Ammon's horn (tissue), 1 donor: ENCODE results near the gene BANF1.

ENCODE experiments used
- DNase-seq: peaks from one replicate; pipeline ENCODE4 v3.0.0-alpha.2; 2016; ENCODE audit warnings: low spot score

The BANF1 gene

GRCh38 chr11:66001942-66002647, at the start of gene BANF1, which contains the start of gene EIF1AD:
TSS of gene BANF1 (plus strand) at chr11:66002503. CDS start at chr11:66003251, 748 bp downstream.
TSS of gene EIF1AD (minus strand) at chr11:66002157. CDS start at chr11:66000389, 1,768 bp downstream.
- DNase-seq, result peak; percentile 97

GRCh38 chr11:65953471-65953870, 48.8 kb upstream of the BANF1 start:
- no peak for DNase-seq

GRCh38 chr11:65954771-65955170, 47.5 kb upstream of the BANF1 start:
- no peak for DNase-seq

- DNase-seq, result no peak
Observed at GRCh38 chr11:65958291-65958690, 44.0 kb upstream of the BANF1 start.

- DNase-seq, result no peak
Observed at GRCh38 chr11:65958774-65959420, 43.4 kb upstream of the BANF1 start.

GRCh38 chr11:65960824-65961266, 41.5 kb upstream of the BANF1 start:
- no peak for DNase-seq

GRCh38 chr11:65961267-65962140, 40.8 kb upstream of the BANF1 start, which contains the start of gene SART1:
TSS of gene SART1 (plus strand) at chr11:65961734. CDS start at chr11:65961781, 47 bp downstream.
- DNase-seq, result peak; percentile 97

GRCh38 chr11:65962141-65962564, 40.1 kb upstream of the BANF1 start:
- no peak for DNase-seq

- no peak for DNase-seq
Observed at GRCh38 chr11:65964906-65965305, 37.4 kb upstream of the BANF1 start.

GRCh38 chr11:65965986-65966762, 36.1 kb upstream of the BANF1 start:
- DNase-seq, result no peak

GRCh38 chr11:65967329-65967934, 34.9 kb upstream of the BANF1 start:
- DNase-seq, result no peak

- DNase-seq, result no peak
Observed at GRCh38 chr11:65968600-65969482, 33.5 kb upstream of the BANF1 start.

- DNase-seq, result no peak
Observed at GRCh38 chr11:65972116-65972515, 30.2 kb upstream of the BANF1 start.

- DNase-seq, result no peak
Observed at GRCh38 chr11:65973439-65974110, 28.7 kb upstream of the BANF1 start.

GRCh38 chr11:65975771-65976170, 26.5 kb upstream of the BANF1 start:
- no peak for DNase-seq

GRCh38 chr11:65976216-65977176, 25.8 kb upstream of the BANF1 start:
- no peak for DNase-seq

- no peak for DNase-seq
Observed at GRCh38 chr11:65977621-65978390, 24.5 kb upstream of the BANF1 start.
